H1 (cell line): ENCODE measurements around the gene CERT1. TPM values are rescaled to one million over a fixed set of nuclear protein-coding genes. Genes with fewer than 3 reads are reported as not detected.

ENCODE experiments used
- CTBP2 ChIP-seq: IDR thresholded peaks from 2 replicates; pipeline ENCODE4 v1.7.0; 2011; ENCODE audit warnings: borderline replicate concordance, mild to moderate bottlenecking, moderate library complexity, mixed read lengths, low read length; ENCODE audit not compliant: insufficient read depth, insufficient read length
- NANOG ChIP-seq: IDR thresholded peaks from 2 replicates; pipeline ENCODE4 v1.6.1; 2011; ENCODE audit warnings: low read length, low read depth, mild to moderate bottlenecking, inconsistent platforms; ENCODE audit not compliant: insufficient read depth, poor library complexity, severe bottlenecking
- RBBP5 ChIP-seq: IDR thresholded peaks from 2 replicates; pipeline ENCODE4 v1.7.1; 2012; ENCODE audit warnings: low read depth, mild to moderate bottlenecking, inconsistent platforms, low read length, moderate library complexity, borderline replicate concordance
- RXRA ChIP-seq: IDR thresholded peaks from 2 replicates; pipeline ENCODE4 v1.6.1; 2011; ENCODE audit warnings: low read depth, mild to moderate bottlenecking, low read length, moderate library complexity; ENCODE audit not compliant: insufficient read depth
- polyA plus RNA-seq, 7 experiments: library from polyadenylated mRNA; depleted of rRNA in 3 of 7; stranded (reverse) in 5 of 7; unstranded in 2 of 7; fragments of >200 nt in 5 of 7; fragments of 200-250 nt in 2 of 7; gene quantifications; 1 replicate in 5 of 7; 2 replicates in 1 of 7; 4 replicates in 1 of 7; pipeline versions ENCODE4 v1.2.1 to v1.2.3, GENCODE V29; 2011 to 2013; ENCODE audit warnings: missing spikeins in 2 of 7, mixed read lengths in 2 of 7
- total RNA-seq: library from RNA; stranded (reverse); fragmentation: NEBNext Ultra II Directional; extraction: Animal tissue kit (Norgen Biotek cat#: 25700); gene quantifications from 2 replicates; pipeline ENCODE4 v1.2.1, GENCODE V29; 2021

CERT1 gene
- total and polyA plus RNA-seq, 2 of the 8 experiments (the other 6 are each of a cell fraction or from before 2014, with no cell fraction given) = 7.8 to 55.3 TPM

DNA sequence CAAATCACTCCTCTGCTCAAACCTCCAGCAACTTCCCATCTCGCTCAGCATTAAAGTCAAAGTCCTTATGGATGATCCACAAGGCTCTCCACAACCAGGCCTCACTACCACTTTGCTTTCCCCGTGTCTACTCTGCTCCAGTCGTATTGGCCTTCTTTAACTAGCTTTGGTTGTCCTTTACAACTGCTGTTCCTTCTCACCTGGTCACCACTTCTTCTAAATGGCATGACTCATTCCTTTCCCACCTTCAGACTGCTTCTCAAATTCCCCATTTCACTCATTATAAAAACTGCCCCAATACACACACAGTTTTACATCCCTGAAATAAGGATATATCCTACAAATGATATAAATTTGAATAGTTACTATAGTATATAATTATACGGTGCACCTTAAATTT is 30.4 kb downstream of the CERT1 start (continued):
- TF ChIP-seq RXRA (no peak), CTBP2 (no peak), NANOG (no peak), RBBP5 (no peak)
